ENCODE measurements around the gene EEF1A2. TPM values are rescaled to one million over a fixed set of nuclear protein-coding genes. Genes with fewer than 3 reads are reported as not detected.

EEF1A2 gene
- total and polyA plus RNA-seq, 2 of the 4 experiments (the other 2 are of a cell fraction), result 1.3 to 4.6 TPM

DNA sequence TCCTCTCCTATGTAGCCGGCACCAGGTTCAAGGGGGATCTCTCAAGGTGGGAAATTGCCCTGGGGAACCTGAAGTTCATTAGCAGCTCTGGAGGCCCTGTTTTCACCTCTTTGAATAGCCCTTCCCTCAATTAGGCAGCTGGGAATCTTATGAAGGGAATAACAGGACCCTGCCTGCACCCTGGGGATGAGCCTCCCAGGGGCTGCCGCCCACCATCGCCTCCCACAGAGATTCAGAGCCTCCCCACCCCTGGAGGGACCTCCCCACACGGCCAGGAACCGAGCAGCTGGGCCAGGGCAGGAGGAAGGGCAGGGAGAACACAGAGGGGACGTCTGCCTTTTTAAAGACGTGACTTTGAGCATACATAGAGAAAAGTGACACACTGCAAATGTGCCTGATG is 4.6 kb upstream of the EEF1A2 start:
- intact Hi-C loops (cut with micrococcal nuclease) (no loop called here), dilution Hi-C loops (cut with HindIII; ENCODE audit: low sequenced_read_pairs, unreplicated experiment) (no loop called here), in situ Hi-C loops (cut with MboI; ENCODE audit: low sequenced_read_pairs) (no loop called here)
- CTCF ChIA-PET, result no interaction called here
- Histone ChIP-seq H2BK120ac (ENCODE audit: low read depth, low read length) (no peak overlapping the region), H4K8ac (ENCODE audit: low read depth in 2 of 2, low read length in 2 of 2) (no peak overlapping the region), H3K56ac (ENCODE audit: extremely low read depth, insufficient read depth, low read length) (no peak overlapping the region), H3K9me3 (ENCODE audit: control insufficient read depth, insufficient read depth, low read length) (peaks cover 29% of the 10 kb centered on the region), H3K79me1 (ENCODE audit: low read depth in 1 of 2, low read length in 2 of 2) (no peaks in the 10 kb centered on the region), H3K27ac (ENCODE audit: insufficient read depth, low read length) (no peak overlapping the region), H3K9me1 (ENCODE audit: insufficient read depth, low read length) (no peaks in the 10 kb centered on the region), H3K9ac (ENCODE audit: low read depth, low read length) (no peak overlapping the region), H4K91ac (ENCODE audit: insufficient read depth, low read depth, low read length) (no peak overlapping the region), H3K18ac (ENCODE audit: low read depth, low read length) (no peak overlapping the region), H2AK5ac (ENCODE audit: low read depth, low read length) (no peak overlapping the region), H2BK15ac (ENCODE audit: low read depth, low read length) (no peak overlapping the region), H4K20me1 (ENCODE audit: insufficient read depth, low read length) (no peaks in the 10 kb centered on the region), H2BK5ac (ENCODE audit: low read depth, low read length, poor library complexity, severe bottlenecking) (no peak overlapping the region), H3K4me2 (ENCODE audit: low read depth, low read length) (no peak overlapping the region), H3K36me3 (ENCODE audit: control insufficient read depth, insufficient read depth, low read length) (no peaks in the 10 kb centered on the region), H2BK20ac (ENCODE audit: low read depth, low read length) (no peak overlapping the region), H3K4me3 (ENCODE audit: insufficient read depth, low read depth, low read length) (no peak overlapping the region), H2AK9ac (replicated peaks; ENCODE audit: low read depth, low read length, poor library complexity) (no peak overlapping the region), H4K5ac (ENCODE audit: low read depth, low read length) (no peak overlapping the region), H2AFZ (replicated peaks; ENCODE audit: low read length, poor library complexity) (no peak overlapping the region), H3K27me3 (ENCODE audit: control insufficient read depth, insufficient read depth, low read length) (peaks cover 53% of the 10 kb centered on the region), H3K4me1 (ENCODE audit: control insufficient read depth, insufficient read depth, low read length) (0 out of 2 replicates have a peak, but pooled peaks cover 3% of the 10 kb centered on the region), H3K23ac (ENCODE audit: low read depth, low read length) (no peak overlapping the region), H3K4ac (ENCODE audit: low read depth, low read length) (no peak overlapping the region), H3K14ac (replicated peaks; ENCODE audit: low read depth, low read length) (no peak overlapping the region)
- no TSS peak for BruUV-seq (replicated peaks)
- no peak for DNase-seq
- ATAC-seq (ENCODE audit: low read depth), result no peak
- WGBS, 2 experiments (ENCODE audit: extremely low coverage in 2 of 2, insufficient read length in 1 of 2), result 40% methylated on average over 1 of the region's 7 CpGs; no CpG with 5 or more reads in 1 of the 2 experiments
- TF ChIP-seq POLR2A (IDR thresholded peaks at IDR 0.05; ENCODE audit: low read depth, low read length), result no peak
- no peak for TF ChIP-seq CEBPB (IDR thresholded peaks at IDR 0.05; ENCODE audit: low read depth, low read length)
- TF ChIP-seq BHLHE40 (IDR thresholded peaks at IDR 0.05; ENCODE audit: low read depth, low read length), result no peak
- TF ChIP-seq FOS (IDR thresholded peaks at IDR 0.05; ENCODE audit: low read depth, low read length), result no peak
- no peak for TF ChIP-seq MXI1 (IDR thresholded peaks at IDR 0.05; ENCODE audit: borderline replicate concordance, low read depth, low read length)
- TF ChIP-seq RFX5 (IDR thresholded peaks at IDR 0.05; ENCODE audit: low read depth, low read length), result no peak
- TF ChIP-seq, protein P1, sequence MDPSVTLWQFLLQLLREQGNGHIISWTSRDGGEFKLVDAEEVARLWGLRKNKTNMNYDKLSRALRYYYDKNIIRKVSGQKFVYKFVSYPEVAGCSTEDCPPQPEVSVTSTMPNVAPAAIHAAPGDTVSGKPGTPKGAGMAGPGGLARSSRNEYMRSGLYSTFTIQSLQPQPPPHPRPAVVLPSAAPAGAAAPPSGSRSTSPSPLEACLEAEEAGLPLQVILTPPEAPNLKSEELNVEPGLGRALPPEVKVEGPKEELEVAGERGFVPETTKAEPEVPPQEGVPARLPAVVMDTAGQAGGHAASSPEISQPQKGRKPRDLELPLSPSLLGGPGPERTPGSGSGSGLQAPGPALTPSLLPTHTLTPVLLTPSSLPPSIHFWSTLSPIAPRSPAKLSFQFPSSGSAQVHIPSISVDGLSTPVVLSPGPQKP (IDR thresholded peaks at IDR 0.05; ENCODE audit: borderline replicate concordance, low read depth, low read length), result no peak
- TF ChIP-seq RAD21 (IDR thresholded peaks at IDR 0.05; ENCODE audit: low read length), result no peak
- no peak for TF ChIP-seq CHD1 (IDR thresholded peaks at IDR 0.05; ENCODE audit: low read depth, low read length)
- no peak for TF ChIP-seq MAFK (IDR thresholded peaks at IDR 0.05; ENCODE audit: low read depth, low read length)
- no peak for TF ChIP-seq SMC3 (IDR thresholded peaks at IDR 0.05; ENCODE audit: low read depth, low read length)
- TF ChIP-seq, protein P2, sequence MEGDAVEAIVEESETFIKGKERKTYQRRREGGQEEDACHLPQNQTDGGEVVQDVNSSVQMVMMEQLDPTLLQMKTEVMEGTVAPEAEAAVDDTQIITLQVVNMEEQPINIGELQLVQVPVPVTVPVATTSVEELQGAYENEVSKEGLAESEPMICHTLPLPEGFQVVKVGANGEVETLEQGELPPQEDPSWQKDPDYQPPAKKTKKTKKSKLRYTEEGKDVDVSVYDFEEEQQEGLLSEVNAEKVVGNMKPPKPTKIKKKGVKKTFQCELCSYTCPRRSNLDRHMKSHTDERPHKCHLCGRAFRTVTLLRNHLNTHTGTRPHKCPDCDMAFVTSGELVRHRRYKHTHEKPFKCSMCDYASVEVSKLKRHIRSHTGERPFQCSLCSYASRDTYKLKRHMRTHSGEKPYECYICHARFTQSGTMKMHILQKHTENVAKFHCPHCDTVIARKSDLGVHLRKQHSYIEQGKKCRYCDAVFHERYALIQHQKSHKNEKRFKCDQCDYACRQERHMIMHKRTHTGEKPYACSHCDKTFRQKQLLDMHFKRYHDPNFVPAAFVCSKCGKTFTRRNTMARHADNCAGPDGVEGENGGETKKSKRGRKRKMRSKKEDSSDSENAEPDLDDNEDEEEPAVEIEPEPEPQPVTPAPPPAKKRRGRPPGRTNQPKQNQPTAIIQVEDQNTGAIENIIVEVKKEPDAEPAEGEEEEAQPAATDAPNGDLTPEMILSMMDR (conservative IDR thresholded peaks at IDR 0.05; ENCODE audit: low read depth, low read length), result no peak
- TF ChIP-seq NFE2L2 (IDR thresholded peaks at IDR 0.05; ENCODE audit: low read depth, low read length), result no peak
- TF ChIP-seq, protein P3, sequence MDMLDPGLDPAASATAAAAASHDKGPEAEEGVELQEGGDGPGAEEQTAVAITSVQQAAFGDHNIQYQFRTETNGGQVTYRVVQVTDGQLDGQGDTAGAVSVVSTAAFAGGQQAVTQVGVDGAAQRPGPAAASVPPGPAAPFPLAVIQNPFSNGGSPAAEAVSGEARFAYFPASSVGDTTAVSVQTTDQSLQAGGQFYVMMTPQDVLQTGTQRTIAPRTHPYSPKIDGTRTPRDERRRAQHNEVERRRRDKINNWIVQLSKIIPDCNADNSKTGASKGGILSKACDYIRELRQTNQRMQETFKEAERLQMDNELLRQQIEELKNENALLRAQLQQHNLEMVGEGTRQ (IDR thresholded peaks at IDR 0.05; ENCODE audit: low read depth, low read length), result no peak
- no peak for TF ChIP-seq MAZ (IDR thresholded peaks at IDR 0.05; ENCODE audit: borderline replicate concordance, low read depth, low read length)
- no peak for TF ChIP-seq RCOR1 (IDR thresholded peaks at IDR 0.05; ENCODE audit: insufficient replicate concordance, low read length)
- POLR2A ChIA-PET (ENCODE audit: unreplicated experiment), result no interaction called here

All from IMR-90 (cell line).